ENCODE measurements around the gene SLBP.
A peak's percentile ranks its signal among the peaks of the same experiment; 100 is the strongest.
"Not testable (repeated sequence)": the region's sequence is repeated elsewhere in the genome, so short reads cannot be mapped to it uniquely, and the experiment has no call there.

Gene SLBP

DNA sequence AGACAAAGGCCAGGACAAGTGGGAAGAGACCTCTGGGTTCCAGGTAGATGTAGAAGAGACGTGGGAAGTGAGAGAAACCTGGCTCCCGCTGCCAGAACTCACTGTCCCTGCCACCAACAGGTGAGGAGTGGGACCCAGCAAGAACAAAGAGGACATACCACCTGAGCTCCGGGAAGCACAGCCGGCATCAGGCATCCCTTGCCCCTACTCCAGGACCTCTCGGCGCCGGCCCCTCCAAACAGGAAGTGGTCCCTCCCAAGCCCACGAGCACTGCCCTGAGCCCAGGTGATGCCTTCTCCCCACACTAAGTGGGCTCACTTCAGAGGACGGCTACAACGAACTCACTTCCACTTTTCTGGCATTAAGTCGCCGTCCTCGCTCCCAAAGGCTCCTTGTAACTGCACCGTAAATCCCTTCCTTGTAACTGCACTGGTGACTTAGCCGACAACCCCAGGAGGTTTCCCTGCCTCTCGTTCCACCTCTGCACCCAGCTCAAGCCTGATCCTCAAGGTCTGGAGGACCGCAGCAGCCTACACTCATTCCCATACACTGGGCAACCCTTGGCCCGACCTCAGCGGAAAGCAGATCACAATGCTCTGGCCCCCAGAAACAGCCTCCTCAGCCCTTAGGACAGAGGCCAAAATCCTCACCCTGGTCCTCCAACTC lies 36.9 kb downstream of the SLBP start:
- DNase-seq: no peak
- H3K36me3 Mint-ChIP-seq: no peaks in the 10 kb centered on the region
- H3K27ac Mint-ChIP-seq: no peak overlapping the region
- H3K4me1 Mint-ChIP-seq: no peaks in the 10 kb centered on the region
- no peaks in the 10 kb centered on the region for H3K9me3 Mint-ChIP-seq
- no peak overlapping the region for H3K4me3 Mint-ChIP-seq
- ATAC-seq (replicated peaks): no peak
- H3K27me3 Mint-ChIP-seq: peaks cover 0 to 5% of the 10 kb centered on the region in 2 donors

- H3K27me3 Mint-ChIP-seq: peaks cover 0 to 5% of the 10 kb centered on the region in 2 donors
- no peak overlapping the region for H3K4me3 Mint-ChIP-seq
- no peaks in the 10 kb centered on the region for H3K36me3 Mint-ChIP-seq
- DNase-seq (no peak), ATAC-seq (replicated peaks) (no peak)
- H3K4me1 Mint-ChIP-seq: no peaks in the 10 kb centered on the region
- H3K27ac Mint-ChIP-seq: no peak overlapping the region
- H3K9me3 Mint-ChIP-seq: no peaks in the 10 kb centered on the region
These were observed 37.4 kb downstream of the SLBP start for GRCh38 chr4:1674682-1675081.

GRCh38 chr4:1673671-1674070 lies 38.4 kb downstream of the SLBP start:
- ATAC-seq (replicated peaks): no peak
- H3K27me3 Mint-ChIP-seq: peaks cover 0 to 5% of the 10 kb centered on the region in 2 donors
- no peak overlapping the region for H3K4me3 Mint-ChIP-seq
- no peaks in the 10 kb centered on the region for H3K4me1 Mint-ChIP-seq
- no peak overlapping the region for H3K27ac Mint-ChIP-seq
- H3K9me3 Mint-ChIP-seq: no peaks in the 10 kb centered on the region
- DNase-seq: no peak
- H3K36me3 Mint-ChIP-seq: no peaks in the 10 kb centered on the region

DNA sequence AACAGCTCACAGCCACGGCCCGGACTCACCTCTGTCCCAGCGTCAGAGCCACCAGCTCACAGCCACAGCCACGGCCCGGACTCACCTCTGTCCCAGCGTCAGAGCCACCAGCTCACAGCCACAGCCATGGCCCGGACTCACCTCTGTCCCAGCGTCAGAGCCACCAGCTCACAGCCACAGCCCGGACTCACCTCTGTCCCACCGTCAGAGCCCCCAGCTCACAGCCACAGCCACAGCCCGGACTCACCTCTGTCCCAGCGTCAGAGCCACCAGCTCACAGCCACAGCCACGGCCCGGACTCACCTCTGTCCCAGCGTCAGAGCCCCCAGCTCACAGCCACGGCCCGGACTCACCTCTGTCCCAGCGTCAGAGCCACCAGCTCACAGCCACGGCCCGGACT lies 41.1 kb downstream of the SLBP start:
- DNase-seq; H3K4me3 Mint-ChIP-seq; H3K4me1 Mint-ChIP-seq; H3K27me3 Mint-ChIP-seq; H3K27ac Mint-ChIP-seq; H3K9me3 Mint-ChIP-seq; H3K36me3 Mint-ChIP-seq; ATAC-seq (replicated peaks): not testable (repeated sequence)

GRCh38 chr4:1670279-1670678 lies 41.8 kb downstream of the SLBP start:
- no peaks in the 10 kb centered on the region for H3K27me3 Mint-ChIP-seq
- no peak overlapping the region for H3K4me3 Mint-ChIP-seq
- H3K36me3 Mint-ChIP-seq: peaks cover 0 to 3% of the 10 kb centered on the region in 2 donors
- no peaks in the 10 kb centered on the region for H3K9me3 Mint-ChIP-seq
- ATAC-seq (replicated peaks): no peak
- no peak overlapping the region for H3K27ac Mint-ChIP-seq
- DNase-seq: no peak
- H3K4me1 Mint-ChIP-seq: no peaks in the 10 kb centered on the region

DNA sequence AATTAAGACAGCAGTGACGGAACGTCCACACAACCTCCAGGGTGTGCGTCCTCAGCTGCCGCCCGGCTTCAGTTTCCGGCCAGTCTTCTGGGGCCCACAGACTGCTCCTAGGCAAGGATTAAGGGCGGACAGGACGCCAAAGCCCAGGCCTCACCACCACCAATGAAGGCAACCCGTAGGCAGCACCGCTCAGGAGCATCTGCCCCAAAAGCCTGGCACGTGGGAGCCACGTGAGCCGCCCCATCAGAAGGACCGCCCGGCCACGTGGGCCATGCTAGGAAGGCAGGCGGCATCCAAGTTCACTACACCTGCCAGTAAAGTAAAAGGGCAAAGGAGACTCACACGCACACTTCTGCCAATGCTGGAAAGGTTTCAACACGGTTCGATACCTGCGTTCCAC lies 42.3 kb downstream of the SLBP start:
- Mint-ChIP-seq H3K4me3 (no peak overlapping the region), H3K4me1 (no peaks in the 10 kb centered on the region), H3K27ac (no peak overlapping the region), H3K9me3 (no peaks in the 10 kb centered on the region), H3K36me3 (peaks cover 0 to 3% of the 10 kb centered on the region in 2 donors), H3K27me3 (no peaks in the 10 kb centered on the region)
- no peak for ATAC-seq (replicated peaks)
- no peak for DNase-seq

- DNase-seq (no peak), ATAC-seq (replicated peaks) (no peak)
- H3K27ac Mint-ChIP-seq: no peak overlapping the region
- H3K4me1 Mint-ChIP-seq: no peaks in the 10 kb centered on the region
- H3K27me3 Mint-ChIP-seq: no peaks in the 10 kb centered on the region
- H3K36me3 Mint-ChIP-seq: peaks cover 0 to 3% of the 10 kb centered on the region in 2 donors
- H3K4me3 Mint-ChIP-seq: no peak overlapping the region
- no peaks in the 10 kb centered on the region for H3K9me3 Mint-ChIP-seq
These were observed 42.8 kb downstream of the SLBP start for GRCh38 chr4:1669270-1669669.

DNA sequence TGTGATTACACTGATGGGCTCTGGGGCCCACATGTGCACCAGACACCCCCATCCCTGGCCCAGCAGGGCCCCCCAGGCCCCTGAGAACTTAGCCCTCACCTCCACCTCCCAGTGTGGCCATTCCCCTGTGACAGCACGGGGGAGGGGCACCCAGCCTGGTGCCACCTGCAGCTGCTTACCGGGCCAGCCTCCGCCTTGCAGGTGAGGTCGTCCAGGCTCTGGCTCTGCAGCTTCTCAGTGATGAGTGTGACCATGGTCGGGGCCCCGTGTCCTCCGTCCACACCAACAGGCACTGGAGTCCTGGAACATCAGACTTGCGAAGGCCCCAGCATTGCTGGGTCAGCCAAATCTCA lies 43.7 kb downstream of the SLBP start:
- Mint-ChIP-seq H3K4me3 (no peak overlapping the region), H3K9me3 (no peaks in the 10 kb centered on the region), H3K4me1 (no peaks in the 10 kb centered on the region), H3K36me3 (peaks cover 0 to 3% of the 10 kb centered on the region in 2 donors), H3K27ac (no peak overlapping the region), H3K27me3 (no peaks in the 10 kb centered on the region)
- ATAC-seq (replicated peaks) (no peak), DNase-seq (no peak)

GRCh38 chr4:1667273-1667672 lies 44.8 kb downstream of the SLBP start:
- no peaks in the 10 kb centered on the region for H3K4me1 Mint-ChIP-seq
- H3K36me3 Mint-ChIP-seq: peaks cover 0 to 3% of the 10 kb centered on the region in 2 donors
- H3K27me3 Mint-ChIP-seq: no peaks in the 10 kb centered on the region
- no peak overlapping the region for H3K4me3 Mint-ChIP-seq
- no peaks in the 10 kb centered on the region for H3K9me3 Mint-ChIP-seq
- no peak overlapping the region for H3K27ac Mint-ChIP-seq
- DNase-seq (no peak), ATAC-seq (replicated peaks) (no peak)

DNA sequence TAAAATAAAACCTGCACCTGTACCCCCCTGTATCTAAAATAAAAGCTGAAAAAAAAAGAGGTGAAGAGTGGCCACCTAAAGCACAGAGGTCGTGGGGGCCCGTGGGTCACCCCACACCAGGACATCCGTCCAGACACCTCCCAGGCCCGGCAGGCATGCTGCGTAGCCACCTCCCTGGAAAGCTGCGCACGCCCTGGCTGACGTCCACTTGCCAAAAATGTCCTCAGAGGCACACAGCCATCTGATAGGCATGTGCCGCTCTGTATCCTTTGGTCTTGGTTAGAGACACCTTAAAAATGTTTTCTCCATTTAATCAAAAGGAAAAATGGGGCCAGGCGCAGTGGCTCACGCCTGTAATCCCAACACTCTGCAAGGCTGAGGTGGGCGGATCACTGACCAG lies 45.7 kb downstream of the SLBP start:
- no peak overlapping the region for H3K4me3 Mint-ChIP-seq
- no peaks in the 10 kb centered on the region for H3K4me1 Mint-ChIP-seq
- ATAC-seq (replicated peaks): no peak
- DNase-seq: no peak
- H3K27me3 Mint-ChIP-seq: no peaks in the 10 kb centered on the region
- H3K27ac Mint-ChIP-seq: no peak overlapping the region
- peaks cover 0 to 3% of the 10 kb centered on the region in 2 donors for H3K36me3 Mint-ChIP-seq
- H3K9me3 Mint-ChIP-seq: no peaks in the 10 kb centered on the region

- Mint-ChIP-seq H3K36me3 (peaks cover 3% of the 10 kb centered on the region in 2 donors), H3K9me3 (no peaks in the 10 kb centered on the region), H3K27ac (no peak overlapping the region), H3K4me1 (peaks cover 0 to 6% of the 10 kb centered on the region in 2 donors), H3K4me3 (no peak overlapping the region), H3K27me3 (no peaks in the 10 kb centered on the region)
- no peak for DNase-seq
- no peak for ATAC-seq (replicated peaks)
These were observed 48.0 kb downstream of the SLBP start for GRCh38 chr4:1664141-1664540.

GRCh38 chr4:1663549-1663948 lies 48.6 kb downstream of the SLBP start:
- peaks cover 2 to 3% of the 10 kb centered on the region in 2 donors for H3K36me3 Mint-ChIP-seq
- no peak for ATAC-seq (replicated peaks)
- H3K4me1 Mint-ChIP-seq: peaks cover 0 to 6% of the 10 kb centered on the region in 2 donors
- no peaks in the 10 kb centered on the region for H3K9me3 Mint-ChIP-seq
- no peak for DNase-seq
- no peak overlapping the region for H3K27ac Mint-ChIP-seq
- no peaks in the 10 kb centered on the region for H3K27me3 Mint-ChIP-seq
- H3K4me3 Mint-ChIP-seq: no peak overlapping the region

DNA sequence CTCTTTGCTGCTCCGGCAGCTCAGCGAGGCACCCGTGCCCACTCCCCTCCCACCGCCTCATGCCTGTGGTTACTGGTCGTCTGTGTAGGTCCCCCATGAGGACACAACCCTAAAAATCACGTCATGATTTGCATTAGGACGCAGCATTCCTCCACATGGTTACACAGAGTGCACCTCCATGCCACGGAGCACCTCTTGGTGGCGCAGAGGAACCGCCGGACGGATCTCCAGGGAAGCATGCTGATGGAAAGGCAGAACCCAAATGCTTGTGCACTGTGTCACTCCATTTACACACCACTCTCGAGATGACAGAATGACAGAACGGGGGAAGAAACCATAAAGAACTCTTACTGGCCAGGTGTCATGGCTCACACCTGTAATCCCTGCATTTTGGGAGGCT lies 50.4 kb downstream of the SLBP start:
- Mint-ChIP-seq H3K4me1 (peaks cover 0 to 6% of the 10 kb centered on the region in 2 donors), H3K9me3 (no peaks in the 10 kb centered on the region), H3K27me3 (no peaks in the 10 kb centered on the region), H3K27ac (no peak overlapping the region), H3K4me3 (no peak overlapping the region), H3K36me3 (peaks cover 3% of the 10 kb centered on the region in 2 donors)
- no peak for ATAC-seq (replicated peaks)
- no peak for DNase-seq

DNA sequence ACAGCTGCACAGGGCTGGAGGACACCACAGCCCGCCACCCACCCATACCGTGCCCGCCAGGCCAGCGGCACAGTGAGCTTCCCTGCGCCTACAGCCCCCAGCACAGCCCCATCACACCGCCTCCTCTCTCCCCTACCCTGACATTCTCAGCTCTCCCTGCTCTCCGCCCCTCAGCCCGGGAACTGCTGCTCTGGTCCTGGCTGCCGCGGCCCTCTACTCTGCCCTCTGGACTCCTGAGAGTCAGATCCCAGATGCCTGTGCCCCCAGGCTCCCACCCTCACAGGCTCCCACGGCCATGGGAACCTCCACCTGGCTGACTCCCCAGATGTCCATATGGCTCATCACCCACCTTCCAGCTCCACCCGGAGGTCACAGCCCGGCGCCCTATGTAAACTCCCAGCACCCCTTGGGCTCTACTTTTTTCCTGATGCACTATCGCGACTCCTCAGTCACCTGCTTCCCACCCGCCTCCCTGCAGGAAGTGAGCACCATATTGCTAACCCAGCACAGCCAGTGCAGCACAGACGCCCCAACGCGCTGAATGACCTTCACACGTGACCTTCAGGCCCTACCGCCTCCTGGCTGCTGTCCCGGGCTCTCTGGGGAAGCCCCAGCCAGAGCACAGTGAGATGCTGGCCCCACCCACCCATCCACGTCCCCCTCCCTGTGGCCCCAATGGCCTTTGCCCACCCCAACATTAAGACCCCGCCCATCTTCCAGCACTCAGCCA lies 51.0 kb downstream of the SLBP start:
- peaks cover 0 to 6% of the 10 kb centered on the region in 2 donors for H3K4me1 Mint-ChIP-seq

More for the DNA sequence above, 51.0 kb downstream of the SLBP start:
- Mint-ChIP-seq H3K36me3 (peaks cover 3 to 5% of the 10 kb centered on the region in 2 donors), H3K27ac (peak overlapping the region; percentile 47), H3K9me3 (no peaks in the 10 kb centered on the region), H3K4me3 (no peak overlapping the region), H3K27me3 (no peaks in the 10 kb centered on the region)
- ATAC-seq (replicated peaks): no peak
- DNase-seq: no peak
